Measurements from ENCODE around the gene IRX6.

- TF ChIP-seq CTCF (IDR thresholded peaks at IDR 0.05) (no peak), ZFX (IDR thresholded peaks at IDR 0.05; ENCODE audit: borderline replicate concordance) (no peak)
Observed at GRCh38 chr16:55329791-55330428, 5.9 kb downstream of the IRX6 start.
